ENCODE data around the gene WWP2.

WWP2 gene

DNA sequence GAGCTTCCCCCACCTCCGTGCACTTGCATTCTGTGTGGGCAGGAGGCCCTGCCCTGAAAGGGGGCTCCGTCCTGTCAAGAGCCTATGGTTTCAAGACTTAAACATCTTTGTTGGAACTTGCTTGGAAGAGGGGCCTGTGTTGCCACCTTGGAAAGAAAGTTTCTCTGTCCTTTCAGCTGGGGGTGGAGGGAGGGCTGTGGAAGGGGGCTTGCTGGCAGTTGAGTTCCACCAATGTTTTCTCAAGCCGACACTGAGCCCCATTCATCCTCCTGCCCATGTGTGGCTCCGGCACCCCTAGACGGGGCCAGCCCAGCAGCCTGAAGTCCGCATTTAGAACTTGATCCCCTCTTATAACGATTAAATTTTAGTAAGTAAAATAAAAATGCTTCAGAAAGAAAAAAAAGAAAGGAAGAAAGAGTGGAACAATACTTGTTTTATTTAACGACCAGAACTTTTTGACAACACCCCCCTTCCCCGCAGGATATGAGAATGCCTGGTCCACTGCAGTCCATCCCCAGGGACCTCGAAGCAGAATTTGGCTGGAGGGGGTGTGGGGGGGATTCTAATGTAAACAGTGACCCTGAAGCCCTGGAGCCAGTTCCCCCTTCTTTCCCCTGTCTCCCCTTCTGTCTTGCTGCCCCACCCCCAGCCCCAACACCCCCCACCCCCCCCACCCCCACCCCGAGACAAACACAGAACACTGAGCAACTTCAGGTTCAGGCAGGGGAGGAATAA, 162.1 kb downstream of the WWP2 start:
- no peak for DNase-seq (ENCODE audit: low read depth in 2 of 2, low spot score in 1 of 2)

DNA sequence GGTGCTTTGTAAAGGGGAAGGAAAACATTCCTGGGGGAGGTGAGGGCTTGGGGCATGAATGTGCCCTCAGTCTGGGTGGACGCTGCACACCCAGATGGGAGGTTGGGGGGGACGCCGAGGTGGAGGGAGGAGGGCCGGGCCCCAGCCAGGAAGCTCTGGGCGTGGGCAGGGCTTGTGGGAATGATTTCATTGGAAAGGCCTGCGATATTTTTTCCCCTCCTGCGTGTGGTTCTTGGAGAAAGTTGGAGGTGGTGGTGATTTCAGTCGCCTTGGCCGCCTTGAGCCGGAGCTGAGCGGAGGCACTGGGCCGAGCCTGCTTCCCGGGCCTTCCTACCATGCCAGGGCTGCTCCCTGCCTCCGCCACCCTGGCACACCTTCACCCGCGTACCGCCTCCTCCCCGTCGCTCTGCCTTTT, 162.7 kb downstream of the WWP2 start:
- DNase-seq (ENCODE audit: low read depth in 2 of 2, low spot score in 1 of 2): no peak

DNA sequence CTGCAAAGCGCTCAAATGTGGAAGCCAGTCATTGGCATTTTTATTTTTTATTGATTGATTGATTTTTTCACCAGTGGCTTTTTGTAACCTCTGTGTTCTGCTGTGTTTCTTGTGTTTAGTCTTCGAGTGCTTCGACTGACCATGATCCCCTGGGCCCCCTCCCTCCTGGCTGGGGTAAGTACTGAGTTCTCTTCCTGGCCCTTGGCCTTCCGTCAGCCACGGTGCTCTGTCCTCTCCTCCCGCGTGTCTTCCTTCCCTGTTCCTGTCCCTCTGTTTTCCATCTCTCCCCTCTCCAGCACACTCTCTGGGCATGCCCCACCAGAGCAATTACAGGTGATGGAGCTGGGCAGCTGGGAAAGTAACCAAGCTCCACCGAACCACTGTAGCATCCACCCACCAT, 163.2 kb downstream of the WWP2 start:
- DNase-seq (ENCODE audit: low read depth in 2 of 2, low spot score in 1 of 2): no peak

DNA sequence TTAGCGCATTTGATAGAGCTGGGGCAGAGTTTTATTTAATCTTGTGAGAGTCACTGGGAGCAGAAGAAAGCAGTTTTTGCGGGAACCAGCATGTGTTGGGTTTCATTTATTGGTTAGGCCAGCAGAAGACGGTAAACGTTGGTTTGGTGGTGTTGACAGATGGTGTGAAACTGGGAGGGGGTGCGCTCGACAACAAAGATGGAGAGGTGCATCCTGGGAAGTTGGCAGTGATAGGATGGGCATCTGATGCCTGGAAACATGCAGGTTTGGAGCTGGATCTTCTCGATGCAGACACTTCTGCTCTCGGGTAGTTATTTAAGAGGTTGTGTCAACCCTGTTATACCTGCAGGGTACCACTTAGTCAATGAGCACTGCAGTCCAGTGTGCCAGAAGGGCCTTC, 164.1 kb downstream of the WWP2 start:
- no peak for DNase-seq (ENCODE audit: low read depth in 2 of 2, low spot score in 1 of 2)

DNA sequence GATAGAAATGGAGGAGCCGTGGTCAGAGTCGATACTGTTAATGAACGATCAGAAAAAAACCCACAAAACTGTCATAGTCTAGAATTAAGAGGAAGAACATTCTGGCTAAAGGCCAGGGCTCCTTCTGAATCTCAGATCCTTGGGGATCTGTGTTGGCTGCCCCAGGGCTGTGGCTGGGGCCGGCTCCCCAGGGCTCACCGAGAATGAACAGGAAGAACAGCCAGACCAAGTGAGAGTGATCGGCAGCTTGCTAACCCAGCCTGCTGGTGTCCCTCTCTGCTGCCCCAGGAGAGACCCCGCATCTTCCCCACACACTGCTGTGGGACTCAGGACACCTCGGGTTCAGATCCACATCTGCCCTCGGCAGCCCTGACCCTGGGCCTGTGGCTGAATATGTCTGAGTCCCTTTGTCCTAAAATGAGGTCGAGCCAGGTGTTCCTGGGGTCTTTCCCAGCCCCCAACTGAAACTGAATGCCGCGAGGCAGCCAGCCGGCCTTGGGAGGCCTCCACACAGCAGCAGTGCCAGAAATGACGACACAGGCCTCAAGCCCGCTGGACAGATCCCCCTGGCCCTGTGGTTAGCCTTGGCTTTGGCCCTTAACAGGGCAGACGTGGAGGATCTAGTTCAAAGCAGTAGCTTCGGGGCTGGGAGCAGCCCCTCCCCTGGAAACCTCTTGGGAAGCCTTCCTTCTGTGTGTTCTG, 165.1 kb downstream of the WWP2 start:
- DNase-seq (ENCODE audit: low read depth in 2 of 2, low spot score in 1 of 2): no peak

DNA sequence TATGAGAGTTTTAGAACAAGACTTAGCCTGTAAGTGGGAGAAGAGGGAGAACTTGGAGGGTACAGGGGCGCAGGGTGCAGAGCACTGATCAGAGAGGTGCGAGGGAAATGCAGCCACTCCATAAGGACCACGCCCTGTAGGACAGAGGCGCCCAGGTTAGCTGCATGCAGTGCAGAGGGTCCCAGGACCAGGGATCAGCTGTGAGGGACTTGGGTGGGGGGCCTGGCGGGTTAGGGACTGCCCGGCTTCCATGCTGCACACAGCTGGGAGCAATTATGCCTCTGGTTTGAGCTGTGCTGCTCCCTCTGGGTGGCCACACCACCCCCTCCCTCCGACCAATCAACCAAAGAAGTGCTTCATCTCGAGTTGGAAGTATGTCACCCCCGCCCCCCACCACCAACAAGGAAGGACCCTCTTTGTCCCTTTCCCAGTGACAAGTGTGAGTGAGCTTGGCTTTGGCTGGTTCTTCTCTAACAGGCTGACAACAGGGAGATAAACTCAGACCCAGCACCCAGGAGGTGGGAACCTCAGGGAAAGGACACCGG, 166.8 kb downstream of the WWP2 start:
- DNase-seq (ENCODE audit: low read depth in 2 of 2, low spot score in 1 of 2): no peak

DNA sequence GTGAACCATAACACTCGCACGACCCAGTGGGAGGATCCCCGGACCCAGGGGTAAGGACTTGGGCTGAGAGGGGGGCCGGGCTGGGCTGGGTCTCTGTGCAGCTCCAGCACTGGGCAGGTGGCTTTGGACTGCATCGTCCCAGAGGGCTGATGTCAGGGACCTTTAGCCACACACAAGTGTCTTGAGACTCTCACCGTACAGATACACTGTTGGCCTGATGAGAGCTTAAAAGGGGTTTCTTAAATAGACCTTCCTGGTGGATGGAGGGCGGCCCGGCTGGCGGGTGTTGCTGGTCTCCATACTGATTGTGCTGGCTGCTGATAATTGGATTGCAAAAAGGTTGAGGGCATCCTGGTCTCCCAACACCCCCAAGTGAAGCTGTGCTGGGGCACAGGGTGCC, 167.3 kb downstream of the WWP2 start:
- DNase-seq (ENCODE audit: low read depth in 2 of 2, low spot score in 1 of 2): no peak

DNA sequence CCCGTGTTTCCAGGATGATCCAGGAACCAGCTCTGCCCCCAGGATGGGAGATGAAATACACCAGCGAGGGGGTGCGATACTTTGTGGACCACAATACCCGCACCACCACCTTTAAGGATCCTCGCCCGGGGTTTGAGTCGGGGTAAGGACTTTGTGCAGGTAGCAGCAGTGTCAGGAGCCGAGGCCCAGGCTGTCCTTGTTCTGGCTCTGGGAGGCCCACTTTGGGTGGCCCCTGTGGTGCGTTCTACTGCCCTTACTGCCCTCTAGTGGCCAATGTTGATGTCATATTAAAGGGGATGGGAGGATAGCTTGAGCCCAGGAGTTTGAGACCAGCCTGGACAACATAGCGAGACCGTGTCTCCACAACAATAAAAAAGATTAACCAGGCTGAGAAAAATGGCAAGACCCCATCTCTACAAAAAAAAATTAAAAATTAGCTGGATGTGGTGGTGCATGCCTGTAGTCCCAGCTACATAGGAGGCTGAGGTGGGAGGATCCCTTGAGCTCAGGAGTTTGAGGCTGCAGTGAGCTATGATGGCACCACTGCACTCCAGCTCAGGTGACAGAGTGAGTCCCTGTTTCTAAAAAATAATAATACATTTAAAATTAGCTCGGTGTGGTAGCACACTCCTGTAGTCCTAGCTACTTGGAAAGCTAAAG, 168.1 kb downstream of the WWP2 start:
- DNase-seq (ENCODE audit: low read depth in 2 of 2, low spot score in 1 of 2): peak; percentile 2 to 4

DNA sequence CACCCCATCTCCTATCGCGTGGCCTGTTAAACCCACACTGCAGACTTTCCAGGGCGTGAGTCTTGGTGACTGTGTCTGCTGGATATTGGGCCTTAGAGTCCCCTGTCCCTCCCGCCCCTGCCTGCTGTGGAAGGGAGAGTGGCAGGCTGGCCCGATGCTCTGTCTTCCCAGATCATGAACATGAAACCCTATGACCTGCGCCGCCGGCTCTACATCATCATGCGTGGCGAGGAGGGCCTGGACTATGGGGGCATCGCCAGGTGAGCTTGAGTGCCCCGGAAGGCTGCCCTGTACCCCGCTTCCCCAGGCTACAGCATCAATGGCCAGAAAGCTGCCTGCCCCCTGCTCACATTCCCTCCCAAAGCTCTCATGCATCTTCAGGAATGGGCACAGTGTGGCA, 169.5 kb downstream of the WWP2 start:
- no peak for DNase-seq (ENCODE audit: low read depth in 2 of 2, low spot score in 1 of 2)

DNA sequence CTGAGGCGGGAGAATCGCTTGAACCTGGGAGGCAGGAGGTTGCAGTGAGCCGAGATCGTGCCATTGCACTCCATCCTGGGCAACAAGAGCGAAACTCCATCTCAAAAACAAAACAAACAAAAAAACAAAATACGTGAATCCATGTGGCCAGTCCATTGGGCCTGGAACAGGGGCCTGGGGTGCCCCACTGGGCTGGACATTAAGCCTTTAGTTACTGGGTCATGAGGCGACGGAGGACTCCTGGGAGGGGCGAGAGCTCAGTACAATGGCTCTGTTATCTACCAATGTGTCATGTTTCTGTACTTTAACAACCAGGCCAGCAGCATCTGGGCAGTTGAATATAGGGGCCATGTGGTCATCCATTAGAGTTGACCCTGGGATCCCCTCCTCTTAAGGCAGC, 170.1 kb downstream of the WWP2 start:
- DNase-seq (ENCODE audit: low read depth in 2 of 2, low spot score in 1 of 2): no peak

DNA sequence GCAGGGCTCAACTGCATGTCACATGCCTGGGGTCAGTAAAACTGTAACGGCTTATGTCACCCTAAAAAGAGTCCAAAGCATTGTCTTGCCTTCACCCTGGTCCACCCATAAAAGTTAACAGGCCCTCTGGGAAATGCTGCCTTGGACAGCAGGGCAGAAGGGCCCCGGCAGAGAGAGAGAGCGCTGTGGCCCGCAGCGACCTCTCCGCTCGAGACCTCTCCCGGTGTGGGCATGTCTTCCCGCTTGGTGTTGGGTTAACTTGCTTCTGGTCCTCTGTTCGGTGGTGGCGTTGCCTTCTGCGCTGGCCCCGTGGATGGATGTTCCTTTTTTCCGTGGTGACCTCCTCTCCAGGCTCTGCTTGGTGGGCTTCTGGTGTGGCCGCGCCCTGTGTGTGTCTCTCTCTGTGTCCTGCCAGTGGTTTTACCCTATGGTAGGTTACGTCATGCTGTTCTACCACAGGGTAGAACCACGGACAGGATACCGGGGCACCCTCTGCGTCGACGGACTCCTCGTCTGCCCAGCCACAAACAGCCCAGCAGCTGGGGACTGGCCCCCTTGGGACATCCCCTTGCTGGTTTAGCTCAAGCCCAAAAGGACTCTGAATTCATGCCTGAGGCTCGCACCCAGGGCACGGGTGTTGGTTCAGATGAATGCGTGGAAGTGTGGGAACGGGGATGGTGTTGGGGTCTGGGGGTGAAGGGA, 170.7 kb downstream of the WWP2 start:
- no peak for DNase-seq (ENCODE audit: low read depth in 2 of 2, low spot score in 1 of 2)

DNA sequence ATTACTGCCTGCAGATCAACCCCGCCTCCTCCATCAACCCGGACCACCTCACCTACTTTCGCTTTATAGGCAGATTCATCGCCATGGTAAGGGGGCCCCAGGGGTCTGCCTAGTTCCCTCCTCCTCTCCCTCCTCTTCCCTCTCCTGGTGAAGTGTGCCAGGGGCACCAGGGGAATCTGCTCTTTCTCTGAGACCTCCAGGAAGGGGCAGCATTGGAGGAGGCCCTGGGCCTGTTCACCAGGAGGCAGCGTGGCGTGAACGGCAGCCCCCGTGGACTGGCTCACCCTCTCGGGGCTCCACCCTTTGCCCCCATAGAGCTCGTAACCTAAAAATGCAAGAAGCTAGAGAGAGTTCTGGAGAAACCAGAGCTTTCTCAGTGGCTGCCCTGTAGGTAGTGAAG, 171.9 kb downstream of the WWP2 start:
- DNase-seq (ENCODE audit: low read depth in 2 of 2, low spot score in 1 of 2): no peak

DNA sequence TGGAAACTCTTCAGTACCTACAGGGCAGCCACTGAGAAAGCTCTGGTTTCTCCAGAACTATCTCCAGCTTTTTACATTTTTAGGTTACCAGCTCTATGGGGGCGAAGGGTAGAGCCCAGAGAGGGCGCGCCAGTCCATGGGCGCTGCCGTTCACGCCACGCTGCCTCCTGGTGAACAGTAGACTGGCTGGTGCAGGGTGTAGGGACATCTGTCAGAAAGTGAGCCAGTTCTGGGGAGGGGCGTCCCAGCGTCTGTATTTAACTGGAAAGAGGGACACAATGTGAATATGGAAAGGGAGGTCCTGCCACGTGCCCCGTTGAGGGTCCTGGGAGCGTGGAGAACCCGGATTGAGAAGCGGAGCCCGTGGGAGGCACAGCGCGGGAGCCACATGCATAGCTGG, 172.6 kb downstream of the WWP2 start:
- DNase-seq (ENCODE audit: low read depth in 2 of 2, low spot score in 1 of 2): no peak

DNA sequence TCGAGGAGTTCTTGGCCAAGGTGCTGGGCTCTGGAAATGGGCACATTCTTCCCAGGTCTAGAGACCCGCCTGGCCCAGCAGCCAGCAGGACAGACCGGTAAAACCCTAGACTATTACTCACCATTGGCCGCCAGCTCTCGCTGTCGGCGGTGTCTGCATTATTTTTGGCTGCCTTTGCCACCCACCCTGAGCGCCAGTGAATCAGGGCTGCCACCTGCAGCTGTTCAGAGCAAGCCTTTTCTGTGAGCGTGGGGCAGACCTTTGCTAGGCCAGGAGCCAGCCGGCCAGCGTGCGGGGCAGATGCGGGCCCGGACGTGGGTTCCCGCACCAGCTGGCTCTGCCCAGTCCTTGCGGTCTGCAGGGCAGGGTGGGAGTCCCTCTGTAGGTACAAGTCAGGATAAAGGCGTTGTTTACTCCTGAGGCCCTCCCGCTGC, 173.2 kb downstream of the WWP2 start:
- DNase-seq (ENCODE audit: low read depth in 2 of 2, low spot score in 1 of 2): no peak

DNA sequence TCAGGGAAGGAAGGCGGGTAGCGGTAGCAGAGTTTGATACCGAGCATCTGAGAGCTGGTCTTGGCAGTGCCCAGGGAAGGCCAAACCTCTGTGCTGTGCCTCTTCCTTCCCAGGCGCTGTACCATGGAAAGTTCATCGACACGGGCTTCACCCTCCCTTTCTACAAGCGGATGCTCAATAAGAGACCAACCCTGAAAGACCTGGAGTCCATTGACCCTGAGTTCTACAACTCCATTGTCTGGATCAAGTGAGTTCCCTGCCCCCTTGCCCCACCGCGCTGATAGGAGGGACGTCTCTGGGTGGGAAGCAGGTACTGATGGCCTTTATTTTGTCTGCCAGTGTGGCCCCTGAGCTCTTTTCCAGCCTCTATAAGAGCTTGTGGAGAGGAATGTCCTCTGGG, 173.6 kb downstream of the WWP2 start:
- DNase-seq (ENCODE audit: low read depth in 2 of 2, low spot score in 1 of 2): no peak

DNA sequence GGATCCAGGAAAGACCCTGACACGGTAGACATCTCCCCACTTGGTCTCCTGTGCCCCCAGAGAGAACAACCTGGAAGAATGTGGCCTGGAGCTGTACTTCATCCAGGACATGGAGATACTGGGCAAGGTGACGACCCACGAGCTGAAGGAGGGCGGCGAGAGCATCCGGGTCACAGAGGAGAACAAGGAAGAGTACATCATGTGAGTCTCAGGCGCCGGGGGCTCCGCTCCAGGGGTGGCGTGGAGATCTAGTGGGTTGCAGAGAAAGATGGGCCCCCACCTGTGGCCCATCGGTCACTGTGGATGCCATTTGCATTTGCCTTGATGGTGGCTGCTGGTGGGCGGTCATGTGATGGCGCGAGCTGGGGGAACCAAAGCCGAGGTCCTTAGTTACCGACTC, 174.1 kb downstream of the WWP2 start:
- no peak for DNase-seq (ENCODE audit: low read depth in 2 of 2, low spot score in 1 of 2)

DNA sequence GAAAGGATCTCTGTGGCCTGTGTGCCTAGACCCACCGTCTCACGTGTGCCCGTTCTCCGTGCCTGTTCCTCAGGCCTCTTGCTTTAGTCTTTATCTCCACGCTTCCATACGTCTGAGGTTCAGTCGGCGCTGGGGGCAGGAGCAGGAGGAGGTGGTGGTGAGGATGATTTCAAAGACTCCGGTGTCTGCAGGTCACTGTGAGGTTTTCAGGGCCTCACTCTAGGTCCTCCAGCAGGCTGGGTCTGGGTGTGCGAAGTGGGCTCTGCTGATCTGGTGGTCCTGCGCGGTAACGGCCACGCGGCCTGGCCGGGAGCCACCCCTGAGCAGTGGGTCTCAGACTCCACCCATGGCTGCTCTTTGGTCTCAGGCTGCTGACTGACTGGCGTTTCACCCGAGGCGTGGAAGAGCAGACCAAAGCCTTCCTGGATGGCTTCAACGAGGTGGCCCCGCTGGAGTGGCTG, 174.6 kb downstream of the WWP2 start:
- DNase-seq (ENCODE audit: low read depth in 2 of 2, low spot score in 1 of 2): no peak

DNA sequence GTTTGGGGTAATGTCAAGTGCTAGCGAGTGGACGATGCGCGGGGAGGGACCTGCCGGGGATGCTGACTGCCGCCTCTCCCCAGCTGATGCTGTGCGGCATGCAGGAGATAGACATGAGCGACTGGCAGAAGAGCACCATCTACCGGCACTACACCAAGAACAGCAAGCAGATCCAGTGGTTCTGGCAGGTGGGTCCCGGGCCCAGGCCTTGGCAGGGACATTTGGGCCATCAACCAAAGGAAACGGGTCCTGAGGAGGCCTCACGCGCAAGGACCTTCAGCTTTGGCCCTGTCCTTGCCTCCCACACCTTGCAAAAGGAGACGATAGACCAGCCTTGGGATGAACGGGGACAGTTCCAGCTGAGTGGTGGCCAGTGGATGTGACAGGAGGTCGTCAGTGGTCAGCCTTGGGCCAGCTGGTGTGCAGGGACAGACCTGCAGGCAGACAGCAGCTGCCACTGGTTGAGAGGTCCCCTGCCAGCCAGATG, 175.4 kb downstream of the WWP2 start:
- DNase-seq (ENCODE audit: low read depth in 2 of 2, low spot score in 1 of 2): no peak

DNA sequence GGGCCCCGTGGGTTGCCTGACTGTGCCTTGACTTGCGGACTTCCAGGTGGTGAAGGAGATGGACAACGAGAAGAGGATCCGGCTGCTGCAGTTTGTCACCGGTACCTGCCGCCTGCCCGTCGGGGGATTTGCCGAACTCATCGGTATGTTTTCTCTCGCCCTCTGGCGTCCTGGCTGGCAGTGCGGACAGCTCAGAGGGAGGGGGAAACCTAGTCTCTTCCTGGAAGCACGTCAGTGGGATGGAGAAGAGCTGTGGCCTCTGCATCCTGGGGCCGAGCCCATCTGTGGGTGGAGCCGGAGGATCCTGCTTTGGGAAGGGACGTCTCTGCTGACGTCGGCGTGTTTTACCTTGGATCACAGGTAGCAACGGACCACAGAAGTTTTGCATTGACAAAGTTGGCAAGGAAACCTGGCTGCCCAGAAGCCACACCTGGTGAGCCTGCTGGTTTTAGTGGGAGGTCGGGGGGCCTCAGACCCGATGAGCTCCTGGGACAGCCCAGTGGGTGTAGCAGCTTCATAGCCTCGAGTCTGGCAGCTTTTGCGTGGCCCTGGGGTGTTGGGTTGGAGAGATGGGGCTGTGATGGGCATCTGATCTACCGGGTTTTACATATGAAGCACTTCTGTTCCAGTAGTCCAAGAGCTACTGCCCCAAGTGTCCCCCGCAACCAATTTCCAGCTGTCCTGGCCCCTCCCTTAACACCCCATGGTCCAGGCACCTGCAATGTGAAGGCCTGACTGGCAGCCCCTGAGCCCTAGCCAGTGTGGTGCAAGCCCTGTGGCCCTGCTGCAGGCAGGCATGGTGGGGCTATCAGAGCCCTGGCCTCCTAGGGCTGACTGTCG, 177.1 kb downstream of the WWP2 start:
- DNase-seq (ENCODE audit: low read depth in 2 of 2, low spot score in 1 of 2): no peak

DNA sequence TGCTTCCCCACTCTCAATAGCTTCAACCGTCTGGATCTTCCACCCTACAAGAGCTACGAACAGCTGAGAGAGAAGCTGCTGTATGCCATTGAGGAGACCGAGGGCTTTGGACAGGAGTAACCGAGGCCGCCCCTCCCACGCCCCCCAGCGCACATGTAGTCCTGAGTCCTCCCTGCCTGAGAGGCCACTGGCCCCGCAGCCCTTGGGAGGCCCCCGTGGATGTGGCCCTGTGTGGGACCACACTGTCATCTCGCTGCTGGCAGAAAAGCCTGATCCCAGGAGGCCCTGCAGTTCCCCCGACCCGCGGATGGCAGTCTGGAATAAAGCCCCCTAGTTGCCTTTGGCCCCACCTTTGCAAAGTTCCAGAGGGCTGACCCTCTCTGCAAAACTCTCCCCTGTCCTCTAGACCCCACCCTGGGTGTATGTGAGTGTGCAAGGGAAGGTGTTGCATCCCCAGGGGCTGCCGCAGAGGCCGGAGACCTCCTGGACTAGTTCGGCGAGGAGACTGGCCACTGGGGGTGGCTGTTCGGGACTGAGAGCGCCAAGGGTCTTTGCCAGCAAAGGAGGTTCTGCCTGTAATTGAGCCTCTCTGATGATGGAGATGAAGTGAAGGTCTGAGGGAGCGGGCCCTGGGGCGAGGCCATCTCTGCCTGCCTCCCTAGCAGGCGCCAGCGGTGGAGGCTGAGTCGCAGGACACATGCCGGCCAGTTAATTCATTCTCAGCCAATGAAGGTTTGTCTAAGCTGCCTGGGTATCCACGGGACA, 177.9 kb downstream of the WWP2 start:
- DNase-seq (ENCODE audit: low read depth in 2 of 2, low spot score in 1 of 2): no peak

Data from stimulated activated CD8-positive, alpha-beta memory T cell treated with anti-CD3 and anti-CD28 coated beads, Interleukin-4, amount 100 ng/mL, for 4 hours (primary cell).